Retina (tissue), 1 donor: ENCODE data around the gene MAML2.

Experiments used
- DNase-seq: peaks from one replicate; pipeline ENCODE4 v3.0.0-alpha.2; 2016

Gene MAML2

GRCh38 chr11:95996621-95997235, 346.3 kb downstream of the MAML2 start:
- DNase-seq = no peak

DNA sequence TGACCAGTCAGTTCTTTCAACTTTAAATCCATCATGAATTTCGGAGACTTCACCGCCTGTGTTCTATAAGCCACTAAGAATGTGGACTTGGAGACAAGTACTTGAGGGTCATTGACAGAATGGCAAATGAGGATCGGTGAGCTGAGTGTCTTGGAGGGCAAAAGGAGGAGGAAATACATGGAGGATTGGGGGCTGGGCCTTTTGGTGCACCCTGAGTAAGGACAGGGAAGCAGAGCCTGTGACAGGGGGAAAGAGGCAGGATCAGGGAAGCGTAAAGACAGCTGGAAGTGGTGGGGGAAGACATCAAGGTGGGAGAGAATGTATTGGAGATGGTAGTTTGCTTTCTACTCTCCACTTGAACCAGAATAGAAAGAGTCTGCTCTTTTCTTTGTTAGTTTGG, 348.7 kb downstream of the MAML2 start:
- no peak for DNase-seq

- DNase-seq = no peak
Measured at GRCh38 chr11:95993438-95994298, 349.3 kb downstream of the MAML2 start.

GRCh38 chr11:95991545-95991944, 351.4 kb downstream of the MAML2 start:
- DNase-seq = no peak

GRCh38 chr11:95991101-95991500, 351.9 kb downstream of the MAML2 start:
- DNase-seq = no peak

GRCh38 chr11:95989780-95990179, 353.2 kb downstream of the MAML2 start:
- no peak for DNase-seq

- DNase-seq = no peak
Measured at GRCh38 chr11:95989076-95989605, 353.9 kb downstream of the MAML2 start.

DNA sequence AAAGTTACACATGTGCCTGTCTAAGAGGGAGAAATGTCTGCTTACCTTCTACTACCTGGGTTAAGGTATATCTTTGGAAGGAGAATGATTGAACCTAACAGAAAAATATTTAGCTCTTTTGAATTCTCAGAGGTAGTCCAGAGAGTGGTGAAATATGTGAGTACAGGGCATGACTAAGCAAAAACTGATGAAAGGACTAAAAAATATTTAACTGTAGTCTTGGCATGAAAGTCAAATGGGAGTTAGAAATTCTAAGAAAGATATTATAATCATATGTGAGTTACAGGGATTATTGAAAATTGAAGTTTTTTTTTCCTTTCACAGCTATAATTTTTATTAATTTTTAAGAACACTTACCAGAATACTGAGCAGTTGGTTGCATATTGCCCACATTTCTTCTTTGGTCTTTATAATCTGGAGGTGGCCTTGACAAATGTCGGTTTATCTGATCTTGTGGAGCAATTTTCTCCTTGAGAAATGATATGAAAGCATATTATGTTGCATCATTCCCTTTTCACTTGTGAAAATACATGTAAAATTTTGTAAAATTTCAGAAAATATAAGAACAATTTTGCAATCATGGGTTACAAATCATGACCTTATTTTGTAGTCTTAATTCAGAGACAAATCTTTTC, 357.7 kb downstream of the MAML2 start:
- no peak for DNase-seq

GRCh38 chr11:95984072-95984471, 358.9 kb downstream of the MAML2 start:
- no peak for DNase-seq

GRCh38 chr11:95977534-95978174, 365.3 kb downstream of the MAML2 start:
- no peak for DNase-seq

- no peak for DNase-seq
Measured at GRCh38 chr11:95976550-95976949, 366.4 kb downstream of the MAML2 start.

DNA sequence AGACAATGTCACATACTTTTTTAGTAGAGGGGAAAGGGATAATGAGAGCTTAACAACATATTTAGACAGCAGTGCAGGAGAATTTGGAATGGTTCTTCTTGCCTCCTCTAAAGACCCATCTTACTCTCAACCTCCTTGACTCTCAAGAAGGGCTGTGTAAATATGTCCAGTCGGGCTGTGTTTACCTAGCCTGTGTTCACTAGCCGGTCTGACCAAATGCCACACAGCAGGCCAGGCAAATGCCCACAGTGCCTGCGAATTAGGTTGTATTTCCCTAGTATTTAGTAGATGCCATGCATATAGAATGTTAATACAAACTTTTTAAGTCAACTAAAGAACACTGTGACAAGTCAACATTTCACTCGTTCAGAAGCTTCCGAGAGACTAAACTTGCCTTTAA, 367.7 kb downstream of the MAML2 start:
- no peak for DNase-seq

DNA sequence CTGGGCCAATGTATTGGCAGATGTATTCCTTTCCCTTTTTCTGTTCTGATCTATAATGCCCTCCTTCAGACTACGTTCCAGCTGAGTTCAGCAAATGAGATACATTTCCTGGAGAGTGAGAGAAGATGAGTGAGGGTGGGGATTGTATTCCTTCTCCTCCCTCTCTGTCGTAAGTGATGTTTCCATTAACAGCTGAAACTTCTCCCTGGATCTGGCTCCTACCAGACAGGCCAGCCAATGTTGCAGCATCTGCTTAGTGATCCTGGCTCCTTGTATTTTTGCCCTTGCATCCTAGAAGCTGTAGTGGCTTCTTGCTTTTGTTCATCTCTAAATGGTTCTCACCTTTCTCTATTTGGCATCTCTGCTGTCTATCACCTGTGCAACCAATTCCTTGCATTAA, 370.9 kb downstream of the MAML2 start:
- no peak for DNase-seq

- no peak for DNase-seq
Measured at GRCh38 chr11:95968585-95968984, 374.4 kb downstream of the MAML2 start.

- DNase-seq = no peak
Measured at GRCh38 chr11:95964281-95964680, 378.7 kb downstream of the MAML2 start.

- DNase-seq = no peak
Measured at GRCh38 chr11:95961758-95962157, 381.2 kb downstream of the MAML2 start.

- no peak for DNase-seq
Measured at GRCh38 chr11:95950905-95951304, 392.1 kb downstream of the MAML2 start.

DNA sequence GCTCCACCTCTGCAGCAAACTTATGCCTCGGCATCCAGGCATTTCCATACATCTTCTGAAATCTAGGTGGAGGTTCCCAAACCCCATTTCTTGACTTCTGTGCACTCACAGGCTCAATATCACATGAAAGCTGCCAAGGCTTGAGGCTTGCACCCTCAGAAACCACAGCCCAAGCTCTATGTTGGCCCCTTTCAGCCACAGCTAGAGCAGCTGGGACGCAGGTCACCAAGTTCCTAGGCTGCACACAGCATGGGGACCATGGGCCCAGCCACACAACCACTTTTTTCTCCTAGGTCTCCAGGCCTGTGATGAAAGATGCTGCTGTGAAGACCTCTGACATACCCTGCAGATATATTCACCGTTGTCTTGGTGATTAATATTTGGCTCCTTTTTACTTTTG, 394.4 kb downstream of the MAML2 start:
- no peak for DNase-seq

DNA sequence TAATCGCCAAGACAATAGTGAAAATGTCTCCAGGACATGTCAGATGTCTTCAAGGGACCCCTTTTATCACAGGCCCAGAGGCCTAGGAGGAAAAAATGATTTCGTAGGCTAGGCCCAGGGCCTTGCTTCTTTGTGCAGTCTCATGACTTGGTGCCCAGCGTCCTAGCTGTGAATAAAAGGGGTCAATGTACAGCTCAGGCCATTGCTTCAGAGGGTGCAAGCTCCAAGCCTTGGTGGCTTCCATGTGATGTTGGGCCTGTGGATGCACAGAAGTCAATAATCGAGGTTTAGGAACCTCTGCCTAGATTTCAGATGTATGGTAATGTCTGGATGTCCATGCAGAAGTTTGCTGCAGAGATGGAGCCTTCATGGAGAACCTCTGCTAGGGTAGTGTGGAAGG, 398.4 kb downstream of the MAML2 start:
- no peak for DNase-seq

DNA sequence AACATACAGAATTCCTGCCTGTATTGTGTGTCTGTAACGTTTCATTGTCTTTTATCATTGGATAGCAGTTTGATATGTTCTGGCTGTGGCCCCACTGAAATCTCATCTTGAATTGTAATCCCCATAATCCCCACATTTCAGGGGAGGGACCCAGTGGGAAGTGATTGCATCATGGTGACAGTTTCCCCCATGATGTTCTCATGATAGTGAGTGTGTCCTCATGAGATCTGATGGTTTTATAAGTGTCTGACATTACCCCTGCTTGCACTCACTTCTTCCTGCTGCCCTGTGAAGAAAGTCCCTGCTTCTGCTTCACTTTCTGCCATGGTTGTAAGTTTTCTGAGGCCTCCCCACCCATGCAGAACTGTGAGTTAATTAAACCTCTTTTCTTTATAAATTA, 399.4 kb downstream of the MAML2 start:
- no peak for DNase-seq

GRCh38 chr11:95939091-95939490, 403.9 kb downstream of the MAML2 start:
- no peak for DNase-seq

- no peak for DNase-seq
Measured at GRCh38 chr11:95937358-95937757, 405.6 kb downstream of the MAML2 start.

DNA sequence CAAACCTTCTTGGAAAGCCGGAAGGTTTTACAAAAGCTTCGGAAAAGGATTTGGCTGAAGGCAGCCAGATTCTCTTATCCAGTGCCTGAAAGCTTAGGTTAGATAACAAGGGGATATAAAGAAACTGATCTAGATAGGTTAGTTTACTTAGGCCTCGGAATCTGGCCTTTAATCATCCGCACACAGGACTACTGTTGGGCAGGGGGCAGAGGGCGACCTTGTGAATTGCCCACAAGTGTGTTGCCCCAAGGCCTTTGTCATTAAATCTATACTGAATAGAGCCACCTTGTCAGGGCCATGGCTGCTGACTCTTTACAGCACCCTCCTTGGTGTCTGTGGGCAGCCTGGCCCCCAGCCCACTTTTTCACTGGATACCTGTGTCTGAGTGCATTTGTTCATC, 409.4 kb downstream of the MAML2 start:
- DNase-seq = no peak
